Measurements from ENCODE around the gene SP9.

SP9 gene

DNA sequence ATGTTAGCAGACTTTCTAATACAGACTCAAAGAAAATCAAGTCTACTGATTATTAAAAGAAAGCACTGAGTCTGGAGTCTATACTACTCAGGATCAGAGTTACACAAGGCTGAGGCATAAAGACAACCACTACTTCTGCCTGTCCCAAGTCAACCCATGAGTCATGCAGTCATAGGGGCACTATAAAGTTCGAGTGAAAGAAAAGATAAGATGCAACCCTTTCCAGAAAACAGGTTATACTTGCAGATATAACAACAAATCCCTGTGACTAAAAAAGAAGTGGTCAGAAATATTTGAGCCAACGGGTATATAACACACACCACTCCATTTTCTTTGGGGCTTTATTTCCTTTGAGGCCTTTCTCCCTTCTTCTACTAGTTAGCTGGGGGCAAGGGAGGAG is 42.2 kb downstream of the SP9 start:
- no peak for DNase-seq (ENCODE audit: low spot score)
- no peak overlapping the region for H3K27ac ChIP-seq
- no peak for TF ChIP-seq CTCF (IDR thresholded peaks at IDR 0.05)
- H3K4me3 ChIP-seq: no peak overlapping the region

GRCh38 chr2:174383796-174384195 is 49.0 kb downstream of the SP9 start:
- no peak for DNase-seq (ENCODE audit: low spot score)
- H3K4me3 ChIP-seq: no peak overlapping the region
- no peak for TF ChIP-seq CTCF (IDR thresholded peaks at IDR 0.05)
- no peak overlapping the region for H3K27ac ChIP-seq

GRCh38 chr2:174385201-174385600 is 50.4 kb downstream of the SP9 start:
- no peak for TF ChIP-seq CTCF (IDR thresholded peaks at IDR 0.05)
- Histone ChIP-seq H3K27ac (no peak overlapping the region), H3K4me3 (no peak overlapping the region)
- no peak for DNase-seq (ENCODE audit: low spot score)

Measured in coronary artery (tissue), 2 donors.